HepG2 (cell line): ENCODE measurements around the gene LSM14B. TPM values are rescaled to one million over a fixed set of nuclear protein-coding genes. Genes with fewer than 3 reads are reported as not detected.
A peak's percentile ranks its signal among the peaks of the same experiment; 100 is the strongest.

Experiments used
- AHR ChIP-seq: IDR thresholded peaks from 2 replicates; pipeline ENCODE4 v1.6.1; 2018; ENCODE audit warnings: missing genetic modification reagents, missing compliant biosample characterization
- GABPB1 ChIP-seq: IDR thresholded peaks from 2 replicates; pipeline ENCODE4 v1.6.1; 2016; ENCODE audit warnings: mild to moderate bottlenecking, missing genetic modification reagents, moderate library complexity, missing compliant biosample characterization
- HMGA1 ChIP-seq: sonication (generic); formaldehyde crosslinking; conservative IDR thresholded peaks from 2 replicates; pipeline ENCODE4 v1.4.0; 2020; ENCODE audit warnings: missing genetic modification reagents
- KLF12 ChIP-seq: sonication (generic); formaldehyde crosslinking; IDR thresholded peaks from 2 replicates; pipeline ENCODE4 v1.4.0; 2020; ENCODE audit warnings: missing genetic modification reagents, borderline replicate concordance
- MLLT10 ChIP-seq: sonication (generic); formaldehyde crosslinking; IDR thresholded peaks from 2 replicates; pipeline ENCODE4 v1.4.0; 2020; ENCODE audit warnings: missing genetic modification reagents
- RCOR2 ChIP-seq: IDR thresholded peaks from 2 replicates; pipeline ENCODE4 v1.6.1; 2016; ENCODE audit warnings: missing biosample characterization, missing genetic modification reagents
- SRSF9 ChIP-seq: fragments of 200-400 bp; formaldehyde crosslinking; IDR thresholded peaks from 2 replicates; pipeline ENCODE4 v1.6.1; 2018; ENCODE audit warnings: borderline replicate concordance, mild to moderate bottlenecking, low read depth, low read length; ENCODE audit not compliant: insufficient read depth, poor library complexity, severe bottlenecking
- ZNF292 ChIP-seq: sonication (generic); formaldehyde crosslinking; IDR thresholded peaks from 2 replicates; pipeline ENCODE4 v1.8.1; 2022; ENCODE audit warnings: mild to moderate bottlenecking, low read depth, missing genetic modification reagents, borderline replicate concordance
- ZNF546 ChIP-seq: sonication (generic); formaldehyde crosslinking; conservative IDR thresholded peaks from 2 replicates; pipeline ENCODE4 v1.8.1; 2023; ENCODE audit warnings: mild to moderate bottlenecking, missing genetic modification reagents
- polyA plus RNA-seq, 8 experiments: library from polyadenylated mRNA; depleted of rRNA in 3 of 8; stranded (reverse) in 7 of 8; unstranded in 1 of 8; fragments of >200 nt; fragmentation: Illumina TruSeq in 4 of 8; extraction: Trizol in 4 of 8; gene quantifications; 2 replicates each; pipeline versions ENCODE4 v1.2.1 to v1.2.3, GENCODE V29; 2011 to 2016; ENCODE audit warnings: low read depth in 4 of 8, missing spikeins in 1 of 8, mixed read lengths in 1 of 8; ENCODE audit not compliant: insufficient read depth in 1 of 8
- total RNA-seq, 5 experiments: library from RNA; depleted of rRNA; stranded (reverse); fragments of >200 nt; fragmentation: Illumina TruSeq; extraction: Trizol; gene quantifications; 2 replicates each; pipeline ENCODE4 v1.2.3, GENCODE V29; 2016; ENCODE audit warnings: low read depth in 1 of 5
- TF ChIP-seq, protein P1 (sequence below): sonication (generic); formaldehyde crosslinking; IDR thresholded peaks from 2 replicates; pipeline ENCODE4 v1.5.1; 2020; ENCODE audit warnings: mild to moderate bottlenecking, missing genetic modification reagents, moderate library complexity
- TF ChIP-seq, protein P2 (sequence below): sonication (generic); formaldehyde crosslinking; IDR thresholded peaks from 2 replicates; pipeline ENCODE4 v1.8.0; 2022; ENCODE audit warnings: missing genetic modification reagents, mild to moderate bottlenecking, moderate library complexity, borderline replicate concordance
- TF ChIP-seq, protein P3 (sequence below): sonication (generic); formaldehyde crosslinking; IDR thresholded peaks from one replicate; pipeline ENCODE4 v1.5.1; 2020; ENCODE audit warnings: mild to moderate bottlenecking, missing genetic modification reagents; ENCODE audit errors: not compliant biosample characterization

Gene LSM14B
- total and polyA plus RNA-seq, 2 of the 13 experiments (the other 11 are each of a cell fraction or from before 2014, with no cell fraction given) = 43.3 to 79.2 TPM

DNA sequence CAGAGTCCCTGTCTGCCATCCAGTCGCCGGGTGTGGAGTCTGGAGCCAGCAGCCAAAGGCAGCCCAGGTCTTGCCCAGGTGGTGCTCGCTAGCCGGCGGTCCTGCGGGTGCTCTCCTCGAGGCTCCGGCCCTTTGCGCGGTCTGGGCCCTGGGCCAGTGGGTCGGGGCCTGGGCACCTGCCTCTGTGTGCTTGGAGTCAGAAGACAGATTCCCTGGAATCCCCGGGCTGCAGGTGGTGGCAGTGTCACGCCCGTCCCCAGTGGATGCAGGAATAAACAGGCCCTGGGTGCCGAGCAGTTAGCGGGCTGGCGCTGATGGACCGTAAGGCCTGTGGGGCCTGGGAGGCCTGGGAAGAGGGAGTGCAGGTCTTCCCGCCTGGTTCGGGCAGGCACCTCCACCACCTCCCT is 26.6 kb downstream of the LSM14B start (continued):
- TF ChIP-seq, protein P1, sequence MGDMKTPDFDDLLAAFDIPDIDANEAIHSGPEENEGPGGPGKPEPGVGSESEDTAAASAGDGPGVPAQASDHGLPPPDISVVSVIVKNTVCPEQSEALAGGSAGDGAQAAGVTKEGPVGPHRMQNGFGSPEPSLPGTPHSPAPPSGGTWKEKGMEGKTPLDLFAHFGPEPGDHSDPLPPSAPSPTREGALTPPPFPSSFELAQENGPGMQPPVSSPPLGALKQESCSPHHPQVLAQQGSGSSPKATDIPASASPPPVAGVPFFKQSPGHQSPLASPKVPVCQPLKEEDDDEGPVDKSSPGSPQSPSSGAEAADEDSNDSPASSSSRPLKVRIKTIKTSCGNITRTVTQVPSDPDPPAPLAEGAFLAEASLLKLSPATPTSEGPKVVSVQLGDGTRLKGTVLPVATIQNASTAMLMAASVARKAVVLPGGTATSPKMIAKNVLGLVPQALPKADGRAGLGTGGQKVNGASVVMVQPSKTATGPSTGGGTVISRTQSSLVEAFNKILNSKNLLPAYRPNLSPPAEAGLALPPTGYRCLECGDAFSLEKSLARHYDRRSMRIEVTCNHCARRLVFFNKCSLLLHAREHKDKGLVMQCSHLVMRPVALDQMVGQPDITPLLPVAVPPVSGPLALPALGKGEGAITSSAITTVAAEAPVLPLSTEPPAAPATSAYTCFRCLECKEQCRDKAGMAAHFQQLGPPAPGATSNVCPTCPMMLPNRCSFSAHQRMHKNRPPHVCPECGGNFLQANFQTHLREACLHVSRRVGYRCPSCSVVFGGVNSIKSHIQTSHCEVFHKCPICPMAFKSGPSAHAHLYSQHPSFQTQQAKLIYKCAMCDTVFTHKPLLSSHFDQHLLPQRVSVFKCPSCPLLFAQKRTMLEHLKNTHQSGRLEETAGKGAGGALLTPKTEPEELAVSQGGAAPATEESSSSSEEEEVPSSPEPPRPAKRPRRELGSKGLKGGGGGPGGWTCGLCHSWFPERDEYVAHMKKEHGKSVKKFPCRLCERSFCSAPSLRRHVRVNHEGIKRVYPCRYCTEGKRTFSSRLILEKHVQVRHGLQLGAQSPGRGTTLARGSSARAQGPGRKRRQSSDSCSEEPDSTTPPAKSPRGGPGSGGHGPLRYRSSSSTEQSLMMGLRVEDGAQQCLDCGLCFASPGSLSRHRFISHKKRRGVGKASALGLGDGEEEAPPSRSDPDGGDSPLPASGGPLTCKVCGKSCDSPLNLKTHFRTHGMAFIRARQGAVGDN (CRISPR knock-in tag) = peak; percentile 84
- TF ChIP-seq ZNF546 = no peak
- TF ChIP-seq, protein P2, sequence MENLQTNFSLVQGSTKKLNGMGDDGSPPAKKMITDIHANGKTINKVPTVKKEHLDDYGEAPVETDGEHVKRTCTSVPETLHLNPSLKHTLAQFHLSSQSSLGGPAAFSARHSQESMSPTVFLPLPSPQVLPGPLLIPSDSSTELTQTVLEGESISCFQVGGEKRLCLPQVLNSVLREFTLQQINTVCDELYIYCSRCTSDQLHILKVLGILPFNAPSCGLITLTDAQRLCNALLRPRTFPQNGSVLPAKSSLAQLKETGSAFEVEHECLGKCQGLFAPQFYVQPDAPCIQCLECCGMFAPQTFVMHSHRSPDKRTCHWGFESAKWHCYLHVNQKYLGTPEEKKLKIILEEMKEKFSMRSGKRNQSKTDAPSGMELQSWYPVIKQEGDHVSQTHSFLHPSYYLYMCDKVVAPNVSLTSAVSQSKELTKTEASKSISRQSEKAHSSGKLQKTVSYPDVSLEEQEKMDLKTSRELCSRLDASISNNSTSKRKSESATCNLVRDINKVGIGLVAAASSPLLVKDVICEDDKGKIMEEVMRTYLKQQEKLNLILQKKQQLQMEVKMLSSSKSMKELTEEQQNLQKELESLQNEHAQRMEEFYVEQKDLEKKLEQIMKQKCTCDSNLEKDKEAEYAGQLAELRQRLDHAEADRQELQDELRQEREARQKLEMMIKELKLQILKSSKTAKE (CRISPR knock-in tag) = no peak
- no peak for TF ChIP-seq RCOR2
- no peak for TF ChIP-seq MLLT10 (CRISPR knock-in tag)
- TF ChIP-seq AHR (CRISPR knock-in tag) = 0 out of 2 replicates have a peak, but pooled peaks have one; percentile 13
- TF ChIP-seq HMGA1 = no peak
- TF ChIP-seq, protein P3, sequence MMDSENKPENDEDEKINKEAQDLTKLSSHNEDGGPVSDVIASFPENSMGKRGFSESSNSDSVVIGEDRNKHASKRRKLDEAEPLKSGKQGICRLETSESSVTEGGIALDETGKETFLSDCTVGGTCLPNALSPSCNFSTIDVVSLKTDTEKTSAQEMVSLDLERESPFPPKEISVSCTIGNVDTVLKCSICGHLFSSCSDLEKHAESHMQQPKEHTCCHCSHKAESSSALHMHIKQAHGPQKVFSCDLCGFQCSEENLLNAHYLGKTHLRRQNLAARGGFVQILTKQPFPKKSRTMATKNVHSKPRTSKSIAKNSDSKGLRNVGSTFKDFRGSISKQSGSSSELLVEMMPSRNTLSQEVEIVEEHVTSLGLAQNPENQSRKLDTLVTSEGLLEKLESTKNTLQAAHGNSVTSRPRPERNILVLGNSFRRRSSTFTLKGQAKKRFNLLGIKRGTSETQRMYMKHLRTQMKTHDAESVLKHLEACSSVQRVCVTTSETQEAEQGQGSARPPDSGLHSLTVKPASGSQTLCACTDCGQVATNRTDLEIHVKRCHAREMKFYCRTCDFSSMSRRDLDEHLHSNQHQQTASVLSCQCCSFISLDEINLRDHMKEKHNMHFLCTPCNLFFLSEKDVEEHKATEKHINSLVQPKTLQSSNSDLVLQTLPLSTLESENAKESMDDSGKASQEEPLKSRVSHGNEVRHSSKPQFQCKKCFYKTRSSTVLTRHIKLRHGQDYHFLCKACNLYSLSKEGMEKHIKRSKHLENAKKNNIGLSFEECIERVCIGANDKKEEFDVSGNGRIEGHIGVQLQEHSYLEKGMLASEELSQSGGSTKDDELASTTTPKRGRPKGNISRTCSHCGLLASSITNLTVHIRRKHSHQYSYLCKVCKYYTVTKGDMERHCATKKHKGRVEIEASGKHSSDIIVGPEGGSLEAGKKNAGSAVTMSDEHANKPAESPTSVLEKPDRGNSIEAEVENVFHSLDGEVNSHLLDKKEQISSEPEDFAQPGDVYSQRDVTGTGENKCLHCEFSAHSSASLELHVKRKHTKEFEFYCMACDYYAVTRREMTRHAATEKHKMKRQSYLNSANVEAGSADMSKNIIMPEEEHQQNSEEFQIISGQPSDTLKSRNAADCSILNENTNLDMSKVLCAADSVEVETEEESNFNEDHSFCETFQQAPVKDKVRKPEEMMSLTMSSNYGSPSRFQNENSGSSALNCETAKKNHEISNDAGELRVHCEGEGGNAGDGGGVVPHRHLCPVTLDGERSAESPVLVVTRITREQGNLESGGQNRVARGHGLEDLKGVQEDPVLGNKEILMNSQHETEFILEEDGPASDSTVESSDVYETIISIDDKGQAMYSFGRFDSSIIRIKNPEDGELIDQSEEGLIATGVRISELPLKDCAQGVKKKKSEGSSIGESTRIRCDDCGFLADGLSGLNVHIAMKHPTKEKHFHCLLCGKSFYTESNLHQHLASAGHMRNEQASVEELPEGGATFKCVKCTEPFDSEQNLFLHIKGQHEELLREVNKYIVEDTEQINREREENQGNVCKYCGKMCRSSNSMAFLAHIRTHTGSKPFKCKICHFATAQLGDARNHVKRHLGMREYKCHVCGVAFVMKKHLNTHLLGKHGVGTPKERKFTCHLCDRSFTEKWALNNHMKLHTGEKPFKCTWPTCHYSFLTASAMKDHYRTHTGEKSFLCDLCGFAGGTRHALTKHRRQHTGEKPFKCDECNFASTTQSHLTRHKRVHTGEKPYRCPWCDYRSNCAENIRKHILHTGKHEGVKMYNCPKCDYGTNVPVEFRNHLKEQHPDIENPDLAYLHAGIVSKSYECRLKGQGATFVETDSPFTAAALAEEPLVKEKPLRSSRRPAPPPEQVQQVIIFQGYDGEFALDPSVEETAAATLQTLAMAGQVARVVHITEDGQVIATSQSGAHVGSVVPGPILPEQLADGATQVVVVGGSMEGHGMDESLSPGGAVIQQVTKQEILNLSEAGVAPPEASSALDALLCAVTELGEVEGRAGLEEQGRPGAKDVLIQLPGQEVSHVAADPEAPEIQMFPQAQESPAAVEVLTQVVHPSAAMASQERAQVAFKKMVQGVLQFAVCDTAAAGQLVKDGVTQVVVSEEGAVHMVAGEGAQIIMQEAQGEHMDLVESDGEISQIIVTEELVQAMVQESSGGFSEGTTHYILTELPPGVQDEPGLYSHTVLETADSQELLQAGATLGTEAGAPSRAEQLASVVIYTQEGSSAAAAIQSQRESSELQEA = peak; percentile 75
- no peak for TF ChIP-seq SRSF9
- TF ChIP-seq GABPB1 (CRISPR knock-in tag) = no peak; the same call in 1 of the 2 replicates
- no peak for TF ChIP-seq KLF12 (CRISPR knock-in tag)
- no peak for TF ChIP-seq ZNF292 (CRISPR knock-in tag)
